Measurements from ENCODE around the gene UTF1. TPM values are rescaled to one million over a fixed set of nuclear protein-coding genes. Genes with fewer than 3 reads are reported as not detected.

UTF1 gene
- total and polyA plus RNA-seq, 10 donors = 0.10 to 0.54 (median 0.32) TPM; not detected in 4

- DNase-seq = no peak
- intact Hi-C loops (cut with DNase I; ENCODE audit: low total_unique reads) = no loop called here
- H3K4me3 ChIP-seq = no peak overlapping the region
- H3K36me3 ChIP-seq = no peaks in the 10 kb centered on the region
- peaks cover 0 to 31% (median 17%) of the 10 kb centered on the region in 8 donors for H3K9me3 ChIP-seq
- peaks cover 0 to 44% (median 0%) of the 10 kb centered on the region in 7 donors for H3K27me3 ChIP-seq (replicated peaks in 1 of 7)
- H3K27ac ChIP-seq = no peak overlapping the region
- WGBS, 5 donors = 77 to 84% (median 80%) methylated on average over 20 to 24 of the region's 24 CpGs
- no peaks in the 10 kb centered on the region for H3K4me1 ChIP-seq
- TF ChIP-seq CTCF (IDR thresholded peaks at IDR 0.05 in 8 of 11, conservative IDR thresholded peaks at IDR 0.05 in 3 of 11) = no peak
- no peak for TF ChIP-seq POLR2AphosphoS5 (IDR thresholded peaks at IDR 0.05)
- TF ChIP-seq POLR2A (IDR thresholded peaks at IDR 0.05) = no peak
Observed at GRCh38 chr10:133196221-133196915, 33.6 kb upstream of the UTF1 start.

- Histone ChIP-seq H3K27me3 (replicated peaks in 1 of 7) (peaks cover 0 to 51% (median 0%) of the 10 kb centered on the region in 7 donors), H3K27ac (no peak overlapping the region), H3K9me3 (peaks cover 0 to 25% (median 17%) of the 10 kb centered on the region in 8 donors), H3K4me3 (no peak overlapping the region), H3K4me1 (no peaks in the 10 kb centered on the region), H3K36me3 (no peaks in the 10 kb centered on the region)
- TF ChIP-seq POLR2AphosphoS5 (IDR thresholded peaks at IDR 0.05) (no peak), POLR2A (IDR thresholded peaks at IDR 0.05) (no peak), CTCF (IDR thresholded peaks at IDR 0.05 in 8 of 11, conservative IDR thresholded peaks at IDR 0.05 in 3 of 11) (no peak)
- DNase-seq = peak; percentile 41
- WGBS, 5 donors = 75 to 88% (median 79%) methylated on average over 15 to 40 of the region's 40 CpGs
- intact Hi-C loops (cut with DNase I; ENCODE audit: low total_unique reads) = no loop called here
Observed at GRCh38 chr10:133196936-133197758, 32.9 kb upstream of the UTF1 start.

GRCh38 chr10:133197786-133198185, 32.2 kb upstream of the UTF1 start:
- DNase-seq = peak; percentile 42
- Histone ChIP-seq H3K4me3 (no peak overlapping the region), H3K27ac (no peak overlapping the region), H3K4me1 (no peaks in the 10 kb centered on the region), H3K36me3 (no peaks in the 10 kb centered on the region), H3K9me3 (peaks cover 0 to 19% (median 16%) of the 10 kb centered on the region in 8 donors), H3K27me3 (replicated peaks in 1 of 7) (peaks cover 0 to 57% (median 0%) of the 10 kb centered on the region in 7 donors)
- TF ChIP-seq POLR2AphosphoS5 (IDR thresholded peaks at IDR 0.05) = no peak
- TF ChIP-seq POLR2A (IDR thresholded peaks at IDR 0.05) = no peak
- TF ChIP-seq CTCF (IDR thresholded peaks at IDR 0.05 in 8 of 11, conservative IDR thresholded peaks at IDR 0.05 in 3 of 11) = no peak
- intact Hi-C loops (cut with DNase I; ENCODE audit: low total_unique reads) = no loop called here
- WGBS, 5 donors = 87 to 94% (median 90%) methylated on average over 4 to 9 of the region's 9 CpGs

GRCh38 chr10:133198206-133198605, 31.8 kb upstream of the UTF1 start:
- no peaks in the 10 kb centered on the region for H3K36me3 ChIP-seq
- DNase-seq = peak; percentile 69
- H3K9me3 ChIP-seq = peaks cover 0 to 16% (median 14%) of the 10 kb centered on the region in 8 donors
- no peak overlapping the region for H3K4me3 ChIP-seq
- H3K4me1 ChIP-seq = no peaks in the 10 kb centered on the region
- WGBS, 5 donors = 94 to 97% (median 95%) methylated on average over 5 to 26 of the region's 26 CpGs; no CpG with 5 or more reads in 1 of the 5 donors
- intact Hi-C loops (cut with DNase I; ENCODE audit: low total_unique reads) = no loop called here
- no peak overlapping the region for H3K27ac ChIP-seq
- TF ChIP-seq CTCF (IDR thresholded peaks at IDR 0.05 in 8 of 11, conservative IDR thresholded peaks at IDR 0.05 in 3 of 11) = no peak
- no peak for TF ChIP-seq POLR2AphosphoS5 (IDR thresholded peaks at IDR 0.05)
- TF ChIP-seq POLR2A (IDR thresholded peaks at IDR 0.05) = no peak
- peaks cover 0 to 57% (median 0%) of the 10 kb centered on the region in 7 donors for H3K27me3 ChIP-seq (replicated peaks in 1 of 7)
